ENCODE data around the gene GSX1. TPM values are rescaled to one million over a fixed set of nuclear protein-coding genes. Genes with fewer than 3 reads are reported as not detected.
"Not testable (repeated sequence)": the region's sequence is repeated elsewhere in the genome, so short reads cannot be mapped to it uniquely, and the experiment has no call there.

Gene GSX1
- total RNA-seq, 1 donor from 2014 or later, result not detected

GRCh38 chr13:27808851-27809550, 16.7 kb downstream of the GSX1 start:
- TF ChIP-seq CTCF (IDR thresholded peaks at IDR 0.05; ENCODE audit: unreplicated experiment), result no peak
- H3K9me3 Mint-ChIP-seq, result no peaks in the 10 kb centered on the region

GRCh38 chr13:27810009-27810408, 17.7 kb downstream of the GSX1 start:
- DNase-seq (ENCODE audit: low spot score in 2 of 2, unreplicated experiment in 2 of 2), result no peak
- Mint-ChIP-seq H3K27ac (no peak overlapping the region), H3K27me3 (ENCODE audit: low read depth) (peaks cover 92% of the 10 kb centered on the region), H3K4me1 (no peaks in the 10 kb centered on the region), H3K9me3 (no peaks in the 10 kb centered on the region), H3K36me3 (no peaks in the 10 kb centered on the region), H3K4me3 (no peak overlapping the region)
- TF ChIP-seq CTCF (IDR thresholded peaks at IDR 0.05; ENCODE audit: unreplicated experiment), result no peak

More at GRCh38 chr13:27808851-27809550, 16.7 kb downstream of the GSX1 start:
- no peaks in the 10 kb centered on the region for H3K4me1 Mint-ChIP-seq
- no peak for DNase-seq (ENCODE audit: low spot score in 2 of 2, unreplicated experiment in 2 of 2)
- H3K27ac Mint-ChIP-seq, result no peak overlapping the region
- peaks cover 90% of the 10 kb centered on the region for H3K27me3 Mint-ChIP-seq (ENCODE audit: low read depth)
- H3K36me3 Mint-ChIP-seq, result no peaks in the 10 kb centered on the region
- no peak overlapping the region for H3K4me3 Mint-ChIP-seq

GRCh38 chr13:27810461-27810860, 18.2 kb downstream of the GSX1 start:
- no peaks in the 10 kb centered on the region for H3K9me3 Mint-ChIP-seq
- H3K27ac Mint-ChIP-seq, result no peak overlapping the region
- DNase-seq (ENCODE audit: low spot score in 2 of 2, unreplicated experiment in 2 of 2), result no peak
- H3K4me3 Mint-ChIP-seq, result no peak overlapping the region
- TF ChIP-seq CTCF (IDR thresholded peaks at IDR 0.05; ENCODE audit: unreplicated experiment), result no peak
- H3K27me3 Mint-ChIP-seq (ENCODE audit: low read depth), result peaks cover 92% of the 10 kb centered on the region
- H3K4me1 Mint-ChIP-seq, result no peaks in the 10 kb centered on the region
- H3K36me3 Mint-ChIP-seq, result no peaks in the 10 kb centered on the region

GRCh38 chr13:27813826-27814225, 21.5 kb downstream of the GSX1 start:
- peaks cover 90% of the 10 kb centered on the region for H3K27me3 Mint-ChIP-seq (ENCODE audit: low read depth)
- no peaks in the 10 kb centered on the region for H3K9me3 Mint-ChIP-seq
- no peak overlapping the region for H3K27ac Mint-ChIP-seq
- no peak overlapping the region for H3K4me3 Mint-ChIP-seq
- DNase-seq (ENCODE audit: low spot score in 2 of 2, unreplicated experiment in 2 of 2), result no peak
- TF ChIP-seq CTCF (IDR thresholded peaks at IDR 0.05; ENCODE audit: unreplicated experiment), result no peak
- no peaks in the 10 kb centered on the region for H3K4me1 Mint-ChIP-seq
- no peaks in the 10 kb centered on the region for H3K36me3 Mint-ChIP-seq

GRCh38 chr13:27817832-27818231, 25.5 kb downstream of the GSX1 start:
- H3K36me3 Mint-ChIP-seq; H3K27ac Mint-ChIP-seq; H3K9me3 Mint-ChIP-seq; H3K4me3 Mint-ChIP-seq; H3K4me1 Mint-ChIP-seq; DNase-seq (ENCODE audit: low spot score in 2 of 2, unreplicated experiment in 2 of 2): not testable (repeated sequence)
- H3K27me3 Mint-ChIP-seq (ENCODE audit: low read depth), result peaks cover 97% of the 10 kb centered on the region

- H3K4me1 Mint-ChIP-seq, result no peaks in the 10 kb centered on the region
- peaks cover 97% of the 10 kb centered on the region for H3K27me3 Mint-ChIP-seq (ENCODE audit: low read depth)
- DNase-seq (ENCODE audit: low spot score in 2 of 2, unreplicated experiment in 2 of 2), result no peak
- no peaks in the 10 kb centered on the region for H3K9me3 Mint-ChIP-seq
- no peak for TF ChIP-seq CTCF (IDR thresholded peaks at IDR 0.05; ENCODE audit: unreplicated experiment)
- no peaks in the 10 kb centered on the region for H3K36me3 Mint-ChIP-seq
- no peak overlapping the region for H3K4me3 Mint-ChIP-seq
- H3K27ac Mint-ChIP-seq, result no peak overlapping the region
These were observed 28.5 kb downstream of the GSX1 start for GRCh38 chr13:27820524-27821482.

All from mesothelial cell of epicardium (in vitro differentiated cells).